Measurements from ENCODE around the gene LDLRAD3. TPM values are rescaled to one million over a fixed set of nuclear protein-coding genes. Genes with fewer than 3 reads are reported as not detected.

LDLRAD3 gene
- total and polyA plus RNA-seq, 12 donors = 0.87 to 5.1 (median 1.7) TPM

DNA sequence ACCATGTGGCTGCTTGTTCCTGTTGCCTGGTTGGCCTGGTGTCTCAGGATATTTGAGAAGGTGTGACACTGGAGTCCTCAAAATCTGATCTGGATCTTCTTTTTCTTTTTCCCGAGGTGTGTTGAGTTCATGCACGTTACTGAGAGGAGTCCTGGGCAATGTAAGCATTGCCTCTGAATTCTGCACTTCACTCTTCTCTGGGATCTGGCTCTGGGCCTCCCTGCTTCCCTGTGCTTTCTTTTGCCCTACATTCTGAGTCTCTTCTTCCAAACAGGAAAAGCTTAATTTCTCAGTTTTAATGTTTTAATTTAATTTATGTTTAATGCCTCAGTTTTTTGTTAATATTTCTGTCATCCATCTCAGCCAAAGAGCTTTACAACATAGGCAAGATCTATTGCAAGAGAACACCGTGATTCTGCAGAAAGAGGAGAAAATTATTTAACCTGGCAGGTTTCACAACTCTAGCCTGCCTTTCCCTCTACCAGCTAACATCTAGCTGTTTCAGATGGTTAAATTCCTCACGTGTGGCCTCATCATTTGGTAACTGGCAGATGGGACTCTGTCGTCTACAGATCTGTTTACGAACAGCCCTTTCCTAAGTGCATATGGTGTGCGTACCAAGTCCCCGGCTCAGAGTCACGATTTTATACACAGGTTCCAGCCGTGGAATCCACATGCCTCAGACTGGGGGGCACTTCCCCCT, 24.7 kb downstream of the LDLRAD3 start:
- H3K4me1 ChIP-seq = peaks cover 0 to 35% (median 7%) of the 10 kb centered on the region in 9 donors
- TF ChIP-seq CTCF (IDR thresholded peaks at IDR 0.05) = no peak
- no peak overlapping the region for H3K27ac ChIP-seq
- ATAC-seq (no peak), DNase-seq (no peak)
- H3K36me3 ChIP-seq = no peaks in the 10 kb centered on the region
- WGBS, 2 donors = 87 to 88% methylated on average over 10 of the region's 10 CpGs
- intact Hi-C loops (cut with DNase I) = loop anchor here in 1 of 10 donors (10.0 kb wide), 1 partner anchor 66 kb away; no protein-coding TSS in a partner anchor
- peaks cover 0 to 5% (median 0%) of the 10 kb centered on the region in 11 donors for H3K9me3 ChIP-seq
- H3K4me3 ChIP-seq = no peak overlapping the region
- no peaks in the 10 kb centered on the region for H3K27me3 ChIP-seq

DNA sequence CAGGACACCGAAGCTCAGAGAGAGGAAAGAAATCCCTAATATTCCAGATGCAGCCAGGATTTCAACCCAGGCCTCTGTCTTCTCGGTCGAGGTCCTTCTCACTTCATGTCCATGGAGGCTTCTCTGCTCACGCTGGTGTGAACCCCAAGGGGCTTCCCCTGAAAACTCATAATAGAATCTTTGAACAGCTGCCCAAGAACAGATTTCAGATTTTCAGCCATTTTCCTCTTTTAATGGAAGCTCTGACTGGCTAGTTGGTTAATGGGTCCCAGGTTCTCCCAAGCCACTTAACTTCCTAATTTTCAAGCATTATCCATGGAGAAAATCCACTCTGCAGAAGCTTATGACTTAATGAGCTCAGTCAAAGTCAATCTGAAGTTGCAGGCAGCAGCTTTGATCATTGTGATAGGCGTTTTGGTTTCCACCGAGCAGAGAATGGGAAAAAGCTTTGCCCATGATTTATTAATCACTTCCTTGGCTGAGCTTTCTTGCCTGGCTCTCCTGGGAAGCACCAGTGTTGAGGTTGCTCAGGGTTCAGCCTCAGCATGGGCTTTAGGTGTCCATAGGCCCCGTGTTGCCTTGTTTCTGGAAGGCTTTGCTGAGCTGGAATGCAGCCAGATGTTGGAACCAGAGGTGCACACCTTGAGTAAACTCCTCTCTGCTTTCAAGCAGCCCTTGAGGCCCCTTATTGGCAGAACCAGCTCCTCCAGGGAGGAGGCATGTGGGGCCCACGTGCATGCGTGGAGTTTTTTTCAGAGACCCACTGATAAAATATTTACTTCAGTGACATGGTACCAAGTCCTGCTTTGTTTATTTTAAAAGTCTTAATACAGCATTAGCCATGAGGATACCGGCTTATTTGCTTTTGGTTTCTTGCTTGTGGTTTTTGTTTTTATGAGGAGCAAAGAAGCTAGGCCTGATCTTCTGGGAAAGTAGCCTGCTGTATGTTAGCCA, 25.5 kb downstream of the LDLRAD3 start:
- peaks cover 0 to 13% (median 4%) of the 10 kb centered on the region in 11 donors for H3K9me3 ChIP-seq
- no peak for ATAC-seq
- H3K4me1 ChIP-seq = peaks cover 0 to 30% (median 7%) of the 10 kb centered on the region in 9 donors
- no peak for DNase-seq
- H3K27ac ChIP-seq = no peak overlapping the region
- intact Hi-C loops (cut with DNase I) = loop anchor here in 1 of 10 donors (10.0 kb wide), 1 partner anchor 65 kb away; no protein-coding TSS in a partner anchor
- no peaks in the 10 kb centered on the region for H3K27me3 ChIP-seq
- WGBS, 2 donors = 80 to 85% methylated on average over 10 of the region's 10 CpGs
- no peaks in the 10 kb centered on the region for H3K36me3 ChIP-seq
- TF ChIP-seq CTCF (IDR thresholded peaks at IDR 0.05) = no peak
- H3K4me3 ChIP-seq = no peak overlapping the region

DNA sequence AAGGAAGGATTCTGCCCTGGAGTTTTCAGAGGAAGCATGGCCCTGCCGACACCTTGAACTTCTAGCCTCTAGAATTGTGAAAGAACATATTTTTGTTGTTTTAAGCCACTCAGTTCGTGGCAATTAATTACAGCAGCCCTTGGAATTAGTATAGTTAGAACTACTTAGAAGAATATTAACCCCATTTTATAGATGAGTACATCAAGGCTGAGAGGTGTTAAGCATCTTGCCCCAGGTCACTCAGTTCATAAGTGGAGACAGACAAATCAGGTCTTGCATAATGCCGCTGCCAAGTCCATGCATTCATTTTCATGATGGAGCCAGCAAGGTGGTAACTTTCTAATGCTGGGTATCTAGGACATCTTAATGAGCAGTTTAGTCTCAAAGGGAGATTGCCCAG, 26.6 kb downstream of the LDLRAD3 start:
- Histone ChIP-seq H3K4me1 (peaks cover 0 to 25% (median 7%) of the 10 kb centered on the region in 9 donors), H3K27ac (no peak overlapping the region), H3K4me3 (no peak overlapping the region), H3K9me3 (peaks cover 0 to 20% (median 5%) of the 10 kb centered on the region in 11 donors), H3K36me3 (no peaks in the 10 kb centered on the region), H3K27me3 (no peaks in the 10 kb centered on the region)
- 94 to 98% methylated on average over 3 of the region's 3 CpGs for WGBS, 2 donors
- no peak for DNase-seq
- ATAC-seq = no peak
- no peak for TF ChIP-seq CTCF (IDR thresholded peaks at IDR 0.05)
- intact Hi-C loops (cut with DNase I) = no loop called here

GRCh38 chr11:35971841-35972422, 28.1 kb downstream of the LDLRAD3 start:
- Histone ChIP-seq H3K4me1 (peaks cover 0 to 19% (median 5%) of the 10 kb centered on the region in 9 donors), H3K27ac (no peak overlapping the region), H3K9me3 (peaks cover 0 to 23% (median 5%) of the 10 kb centered on the region in 11 donors), H3K27me3 (no peaks in the 10 kb centered on the region), H3K36me3 (no peaks in the 10 kb centered on the region), H3K4me3 (no peak overlapping the region)
- ATAC-seq (no peak), DNase-seq (no peak)
- intact Hi-C loops (cut with DNase I) = no loop called here
- TF ChIP-seq CTCF (IDR thresholded peaks at IDR 0.05) = no peak
- WGBS, 2 donors = 93% methylated on average over 5 of the region's 5 CpGs
